IMR-90 (cell line): Measurements from ENCODE around the gene SELENOP. TPM values are rescaled to one million over a fixed set of nuclear protein-coding genes. Genes with fewer than 3 reads are reported as not detected.

ENCODE experiments used
- ATAC-seq: fragments of 200-7000 bp; cut with Tn5 transposase; 2 replicates; pipeline ENCODE4 v1.9.1; 2020; ENCODE audit warnings: low read depth, mild to moderate bottlenecking, moderate library complexity
- Bru-seq: library from RNA; stranded (reverse); fragments of 400-500 nt; gene quantifications from one replicate; lab custom pipeline; 2021; lab: Mats Ljungman, UMichigan
- BruChase-seq, 2 experiments: library from RNA; stranded (reverse); fragments of 400-500 nt; gene quantifications; one replicate each; lab custom pipeline; 2021; lab: Mats Ljungman, UMichigan
- BruUV-seq: library from RNA; stranded (reverse); fragments of 400-500 nt; replicated peaks from 2 replicates; lab custom pipeline; 2021; lab: Mats Ljungman, UMichigan
- CTCF ChIA-PET: fragments of 300-600 bp; formaldehyde crosslinking; extraction: SDS; loops from one replicate; lab custom pipeline; 2021; ENCODE audit warnings: antibody characterized with exemption; lab: Yijun Ruan, JAX
- POLR2A ChIA-PET: fragments of 300-600 bp; sonication (Branson Sonifier 250); formaldehyde crosslinking; loops from one replicate; lab custom pipeline; 2022; ENCODE audit warnings: antibody characterized with exemption; ENCODE audit not compliant: unreplicated experiment; lab: Charles Lee
- DNase-seq: peaks from one replicate; pipeline ENCODE4 v3.0.0; 2013
- H2AFZ ChIP-seq: replicated peaks from 2 replicates; pipeline ENCODE3; 2013; ENCODE audit warnings: low read length, mild to moderate bottlenecking; ENCODE audit not compliant: poor library complexity
- H2AK5ac ChIP-seq: 2 replicates; pipeline ENCODE4 v1.6.1; 2013; ENCODE audit warnings: low read depth, low read length, inconsistent platforms
- H2AK9ac ChIP-seq: replicated peaks from 2 replicates; pipeline ENCODE3; 2013; ENCODE audit warnings: mild to moderate bottlenecking, low read depth, low read length, moderate library complexity; ENCODE audit not compliant: poor library complexity
- H2BK120ac ChIP-seq: 2 replicates; pipeline ENCODE4 v1.6.1; 2013; ENCODE audit warnings: low read depth, low read length, inconsistent platforms
- H2BK15ac ChIP-seq: 3 replicates; pipeline ENCODE4 v1.6.1; 2013; ENCODE audit warnings: low read depth, low read length, inconsistent platforms
- H2BK20ac ChIP-seq: 2 replicates; pipeline ENCODE4 v1.6.1; 2013; ENCODE audit warnings: low read depth, mild to moderate bottlenecking, inconsistent platforms, low read length, moderate library complexity
- H2BK5ac ChIP-seq: 2 replicates; pipeline ENCODE4 v1.6.1; 2013; ENCODE audit warnings: mild to moderate bottlenecking, low read depth, low read length, inconsistent platforms; ENCODE audit not compliant: poor library complexity, severe bottlenecking
- H3K14ac ChIP-seq: replicated peaks from 2 replicates; pipeline ENCODE4 v1.6.1; 2013; ENCODE audit warnings: low read depth, low read length, inconsistent platforms
- H3K18ac ChIP-seq: 2 replicates; pipeline ENCODE4 v1.6.1; 2013; ENCODE audit warnings: low read depth, low read length, control low read depth
- H3K23ac ChIP-seq: 2 replicates; pipeline ENCODE4 v1.6.1; 2013; ENCODE audit warnings: low read depth, low read length, inconsistent platforms
- H3K27ac ChIP-seq: 2 replicates; pipeline ENCODE4 v1.5.1; 2013; ENCODE audit warnings: mild to moderate bottlenecking, control low read depth, low read length; ENCODE audit not compliant: insufficient read depth
- H3K27me3 ChIP-seq: 2 replicates; pipeline ENCODE4 v1.6.1; 2013; ENCODE audit warnings: low read length; ENCODE audit not compliant: control insufficient read depth, insufficient read depth
- H3K36me3 ChIP-seq: 2 replicates; pipeline ENCODE4 v1.6.1; 2013; ENCODE audit warnings: low read length, mixed read lengths; ENCODE audit not compliant: control insufficient read depth, insufficient read depth
- H3K4ac ChIP-seq: 2 replicates; pipeline ENCODE4 v1.6.1; 2013; ENCODE audit warnings: low read depth, low read length, inconsistent platforms
- H3K4me1 ChIP-seq: 2 replicates; pipeline ENCODE4 v1.6.1; 2013; ENCODE audit warnings: low read length, mixed read lengths; ENCODE audit not compliant: control insufficient read depth, insufficient read depth
- H3K4me2 ChIP-seq: 2 replicates; pipeline ENCODE4 v1.6.1; 2013; ENCODE audit warnings: low read depth, mild to moderate bottlenecking, control low read depth, low read length, moderate library complexity
- H3K4me3 ChIP-seq: 2 replicates; pipeline ENCODE4 v1.5.1; 2013; ENCODE audit warnings: low read depth, mild to moderate bottlenecking, control low read depth, low read length, moderate library complexity; ENCODE audit not compliant: insufficient read depth
- H3K56ac ChIP-seq: 2 replicates; pipeline ENCODE4 v1.6.1; 2013; ENCODE audit warnings: low read length, inconsistent platforms; ENCODE audit not compliant: insufficient read depth; ENCODE audit errors: extremely low read depth
- H3K79me1 ChIP-seq, 2 experiments: 2 replicates each; pipeline ENCODE4 v1.6.1; 2013; ENCODE audit warnings: low read length in 2 of 2, inconsistent platforms in 1 of 2, low read depth in 1 of 2
- H3K9ac ChIP-seq: 2 replicates; pipeline ENCODE4 v1.6.1; 2013; ENCODE audit warnings: low read depth, low read length, control low read depth
- H3K9me1 ChIP-seq: 2 replicates; pipeline ENCODE4 v1.6.1; 2013; ENCODE audit warnings: low read length, inconsistent platforms; ENCODE audit not compliant: insufficient read depth
- H3K9me3 ChIP-seq: 2 replicates; pipeline ENCODE4 v1.6.1; 2013; ENCODE audit warnings: low read length; ENCODE audit not compliant: control insufficient read depth, insufficient read depth
- H4K20me1 ChIP-seq: 2 replicates; pipeline ENCODE4 v1.6.1; 2013; ENCODE audit warnings: low read length, inconsistent platforms; ENCODE audit not compliant: insufficient read depth
- H4K5ac ChIP-seq: 2 replicates; pipeline ENCODE4 v1.6.1; 2013; ENCODE audit warnings: mild to moderate bottlenecking, low read depth, low read length, control low read depth
- H4K8ac ChIP-seq, 2 experiments: 2 replicates each; pipeline ENCODE4 v1.6.1; 2013; ENCODE audit warnings: low read depth in 2 of 2, low read length in 2 of 2, control low read depth in 1 of 2, inconsistent platforms in 1 of 2
- H4K91ac ChIP-seq: 2 replicates; pipeline ENCODE4 v1.6.1; 2013; ENCODE audit warnings: low read depth, low read length, inconsistent platforms; ENCODE audit not compliant: insufficient read depth
- MAFK ChIP-seq: IDR thresholded peaks from 2 replicates; pipeline ENCODE4 v1.6.1; 2012; ENCODE audit warnings: low read depth, low read length, improper control_type of control experiment
- RAD21 ChIP-seq: IDR thresholded peaks from 2 replicates; pipeline ENCODE4 v1.6.1; 2012; ENCODE audit warnings: low read length, improper control_type of control experiment
- WGBS, 2 experiments: methylation state at CpG; one replicate each; pipeline versions ENCODE4 v1.1.5 to v1.1.7; 2013; ENCODE audit warnings: missing lambda C conversion rate in 2 of 2; ENCODE audit not compliant: insufficient read length in 1 of 2; ENCODE audit errors: extremely low coverage in 2 of 2; 5-methylcytosine and 5-hydroxymethylcytosine counted together
- dilution Hi-C: fragments of 300-500 bp; cut with HindIII; formaldehyde crosslinking; loops from one replicate; pipeline ENCODE4 v1.14.3; 2018; ENCODE audit warnings: low sequenced_read_pairs; ENCODE audit not compliant: unreplicated experiment
- in situ Hi-C: fragments of 300-500 bp; cut with MboI; formaldehyde crosslinking; loops from 3 replicates; pipeline ENCODE4 v1.14.3; 2019; ENCODE audit warnings: low sequenced_read_pairs, inconsistent platforms, mixed read lengths
- intact Hi-C: fragments of 100-400 bp; cut with micrococcal nuclease; formaldehyde crosslinking; loops from 2 replicates; pipeline ENCODE4 v1.10.0; 2022
- long read RNA-seq: library from polyadenylated mRNA; unstranded; transcript quantifications from one replicate; pipeline ENCODE4 v2.0.0, GENCODE V29; 2021; ENCODE audit not compliant: unreplicated experiment
- polyA plus RNA-seq, 3 experiments: library from polyadenylated mRNA; depleted of rRNA; stranded (reverse); fragments of >200 nt; gene quantifications; 2 replicates each; pipeline ENCODE4 v1.2.3, GENCODE V29; 2012; ENCODE audit warnings: low replicate concordance in 1 of 3
- total RNA-seq: library from RNA; depleted of rRNA; stranded (reverse); fragments of >200 nt; gene quantifications from 2 replicates; pipeline ENCODE4 v1.2.3, GENCODE V29; 2012; rRNA removed

SELENOP gene, protein sequence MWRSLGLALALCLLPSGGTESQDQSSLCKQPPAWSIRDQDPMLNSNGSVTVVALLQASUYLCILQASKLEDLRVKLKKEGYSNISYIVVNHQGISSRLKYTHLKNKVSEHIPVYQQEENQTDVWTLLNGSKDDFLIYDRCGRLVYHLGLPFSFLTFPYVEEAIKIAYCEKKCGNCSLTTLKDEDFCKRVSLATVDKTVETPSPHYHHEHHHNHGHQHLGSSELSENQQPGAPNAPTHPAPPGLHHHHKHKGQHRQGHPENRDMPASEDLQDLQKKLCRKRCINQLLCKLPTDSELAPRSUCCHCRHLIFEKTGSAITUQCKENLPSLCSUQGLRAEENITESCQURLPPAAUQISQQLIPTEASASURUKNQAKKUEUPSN
- total RNA-seq (0.28 and 1.1 TPM in 2 replicates), polyA plus RNA-seq (2012; rRNA removed) (0.16 and 0.55 TPM in 2 replicates), Bru-seq, nascent RNA (percentile 24 among the genes with signal in this experiment), BruChase-seq, experiment 1, labeled RNA remaining after a 6-hour chase (percentile 28 among the genes with signal in this experiment), BruChase-seq, experiment 2, labeled RNA remaining after a 2-hour chase (percentile 21 among the genes with signal in this experiment)
- polyA plus RNA-seq (2012; cell fraction: cytosol; rRNA removed), result 0.11 and 0.32 TPM in 2 replicates
- polyA plus RNA-seq (2012; cell fraction: nucleus; rRNA removed; ENCODE audit: low replicate concordance), result 0.41 TPM in 1 of 2 replicates, not detected in the other
- long read RNA-seq, partial matches to known transcripts, result 0 of 3 reads
- long read RNA-seq, other reads (novel, unspliced or antisense), result 1 of 3 reads

DNA sequence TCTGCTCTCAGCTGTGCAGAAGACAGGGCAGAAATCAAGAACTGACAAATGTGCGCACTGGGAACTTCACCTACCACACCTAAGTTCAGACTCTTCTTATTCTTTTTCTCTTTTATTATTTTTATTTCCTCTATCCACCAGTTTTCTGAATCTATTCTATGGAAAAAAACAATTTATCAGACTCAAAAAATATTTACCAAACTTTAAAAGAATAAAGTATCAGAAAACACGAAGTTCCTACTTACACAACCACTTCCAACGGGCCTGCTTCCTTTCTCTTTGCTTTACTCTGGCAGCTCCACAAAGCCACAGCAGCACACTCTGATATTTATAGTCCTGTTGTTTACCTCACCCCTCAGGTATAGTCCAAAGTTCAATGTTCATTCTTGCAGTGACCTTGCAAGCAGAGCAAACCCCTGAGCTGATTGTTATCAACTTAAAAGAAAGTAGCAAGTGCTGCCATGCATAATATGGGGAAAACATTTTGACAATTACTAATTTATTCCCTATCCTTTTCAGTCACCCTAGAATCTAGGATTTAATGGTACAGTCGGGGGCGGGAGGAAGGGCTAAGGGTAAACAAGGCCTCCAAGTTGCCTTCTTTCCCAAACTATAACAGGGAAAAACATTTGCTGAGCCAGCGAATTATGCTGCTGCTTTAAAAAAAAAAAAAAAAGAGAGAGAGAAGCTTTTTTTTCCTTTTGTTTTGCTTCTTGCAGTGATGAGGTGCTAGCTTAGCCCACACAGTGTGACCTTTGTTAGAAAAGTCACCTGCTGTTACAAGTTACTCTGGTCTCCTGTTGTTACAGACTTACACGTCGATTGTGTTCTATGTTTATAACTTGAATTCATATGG, at the start of gene SELENOP:
SELENOP (minus strand) TSS at position 302 of the 856 bp plus-strand sequence. CDS start 3,539 bp downstream, outside the sequence.
- H3K23ac ChIP-seq, result no peak within 1 kb of the TSS
- ChIA-PET CTCF (interaction anchor here (0.6 to 1.5 kb wide), 2 partner anchors 65 to 78 kb away, joined by 3 read pairs; no protein-coding TSS in a partner anchor), POLR2A (no interaction called here)
- no peak within 1 kb of the TSS for H3K14ac ChIP-seq
- no peak for TF ChIP-seq RAD21
- peak; percentile 91 for TF ChIP-seq MAFK
- no peak within 1 kb of the TSS for H2BK20ac ChIP-seq
- intact Hi-C loops (no loop called here), dilution Hi-C loops (no loop called here), in situ Hi-C loops (no loop called here)
- H3K4me3 ChIP-seq, result no peak within 1 kb of the TSS
- H3K79me1 ChIP-seq, result no peaks in the 10 kb centered on the region
- H2BK15ac ChIP-seq, result no peak within 1 kb of the TSS
- H4K8ac ChIP-seq, result no peak within 1 kb of the TSS
- no peaks in the 10 kb centered on the region for H3K9me3 ChIP-seq
- H3K4ac ChIP-seq, result no peak within 1 kb of the TSS
- H4K20me1 ChIP-seq, result no peaks in the 10 kb centered on the region
- no peak within 1 kb of the TSS for H2AFZ ChIP-seq
- no peak within 1 kb of the TSS for H2BK120ac ChIP-seq
- no peak within 1 kb of the TSS for H2BK5ac ChIP-seq
- H3K9ac ChIP-seq, result no peak within 1 kb of the TSS
- DNase-seq (no peak), ATAC-seq (no peak)
- H3K18ac ChIP-seq, result peak within 1 kb of the TSS; percentile 23; the same call in 1 of the 2 replicates
- H4K91ac ChIP-seq, result no peak within 1 kb of the TSS
- no peak within 1 kb of the TSS for H4K5ac ChIP-seq
- no peak within 1 kb of the TSS for H2AK9ac ChIP-seq
- H3K9me1 ChIP-seq, result no peaks in the 10 kb centered on the region
- no TSS peak for BruUV-seq
- WGBS, 2 experiments, result 28% methylated on average over 3 of the region's 8 CpGs; no CpG with 5 or more reads in 1 of the 2 experiments
- H3K36me3 ChIP-seq, result no peaks in the 10 kb centered on the region
- H3K4me2 ChIP-seq, result peak within 1 kb of the TSS; percentile 10; the same call in 1 of the 2 replicates
- H3K4me1 ChIP-seq, result no peaks in the 10 kb centered on the region
- H3K56ac ChIP-seq, result peak within 1 kb of the TSS; percentile 16; the same call in 1 of the 2 replicates
- no peaks in the 10 kb centered on the region for H3K27me3 ChIP-seq
- peak within 1 kb of the TSS; percentile 17; the same call in 1 of the 2 replicates for H3K27ac ChIP-seq
- H2AK5ac ChIP-seq, result no peak within 1 kb of the TSS
